SK-N-MC (cell line): ENCODE results near the gene PRDM10.

ENCODE experiments used
- EZH2 ChIP-seq: fragments of 200-600 bp; sonication (generic); IDR thresholded peaks from one replicate; pipeline ENCODE4 v1.6.1; 2017; ENCODE audit warnings: antibody characterized with exemption
- FOXP2 ChIP-seq: optimal IDR thresholded peaks from 2 replicates; pipeline ENCODE3; 2011; ENCODE audit warnings: mild to moderate bottlenecking, moderate library complexity; ENCODE audit not compliant: insufficient read depth; ENCODE audit errors: extremely low read length, control extremely low read depth
- POLR2AphosphoS5 ChIP-seq: IDR thresholded peaks from 2 replicates; pipeline ENCODE4 v1.6.1; 2012; ENCODE audit warnings: mild to moderate bottlenecking, low read depth, low read length, borderline replicate concordance

DNA sequence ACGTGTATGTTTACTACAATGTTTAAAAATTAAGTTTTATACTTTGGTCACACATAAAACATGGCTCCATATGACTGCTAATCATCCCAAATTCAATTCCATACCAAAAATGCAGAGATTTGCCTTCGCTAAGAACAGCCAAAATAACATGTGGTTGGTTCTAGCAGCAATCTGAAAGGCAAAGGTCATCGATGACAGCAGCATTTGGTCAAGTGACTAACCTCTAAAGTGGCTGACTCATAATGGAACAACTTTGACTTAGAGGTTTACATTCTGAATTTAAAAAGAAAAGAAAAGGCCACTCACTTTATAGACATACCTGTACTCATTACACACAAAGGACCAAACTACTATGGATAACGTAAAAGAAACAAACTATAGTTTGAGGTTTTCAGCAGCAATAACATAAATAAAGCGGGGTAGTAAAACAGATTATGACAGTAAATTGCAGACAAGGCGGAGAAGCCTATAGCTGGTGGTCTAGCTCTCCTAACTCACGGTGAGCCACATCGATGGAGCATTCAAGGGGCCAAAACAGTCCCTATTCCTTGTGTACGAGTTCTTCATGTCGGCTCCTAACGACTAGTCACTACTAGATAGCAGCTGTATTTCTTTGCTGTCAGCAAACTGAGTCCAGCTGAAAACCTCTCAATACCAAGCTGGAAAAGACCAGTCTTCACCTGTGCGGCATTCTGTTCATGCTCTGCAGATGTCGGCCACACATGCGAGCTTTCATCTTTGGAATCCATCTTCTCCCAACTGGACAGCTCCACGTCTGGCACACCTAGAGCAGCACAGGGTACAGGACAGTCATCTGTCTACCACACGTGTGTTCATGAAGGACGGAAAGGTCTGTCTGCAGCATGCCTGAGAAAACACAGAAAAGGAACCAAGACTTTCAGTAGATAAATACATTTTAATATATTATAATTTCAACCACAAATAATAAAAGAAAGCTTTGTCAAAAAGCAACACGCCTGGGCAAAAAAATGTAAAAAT lies 42.1 kb downstream of the PRDM10 start:
- no peak for TF ChIP-seq EZH2
- no peak for TF ChIP-seq FOXP2
- TF ChIP-seq POLR2AphosphoS5 = no peak
